ENCODE measurements around the gene YIF1B.

The YIF1B gene

DNA sequence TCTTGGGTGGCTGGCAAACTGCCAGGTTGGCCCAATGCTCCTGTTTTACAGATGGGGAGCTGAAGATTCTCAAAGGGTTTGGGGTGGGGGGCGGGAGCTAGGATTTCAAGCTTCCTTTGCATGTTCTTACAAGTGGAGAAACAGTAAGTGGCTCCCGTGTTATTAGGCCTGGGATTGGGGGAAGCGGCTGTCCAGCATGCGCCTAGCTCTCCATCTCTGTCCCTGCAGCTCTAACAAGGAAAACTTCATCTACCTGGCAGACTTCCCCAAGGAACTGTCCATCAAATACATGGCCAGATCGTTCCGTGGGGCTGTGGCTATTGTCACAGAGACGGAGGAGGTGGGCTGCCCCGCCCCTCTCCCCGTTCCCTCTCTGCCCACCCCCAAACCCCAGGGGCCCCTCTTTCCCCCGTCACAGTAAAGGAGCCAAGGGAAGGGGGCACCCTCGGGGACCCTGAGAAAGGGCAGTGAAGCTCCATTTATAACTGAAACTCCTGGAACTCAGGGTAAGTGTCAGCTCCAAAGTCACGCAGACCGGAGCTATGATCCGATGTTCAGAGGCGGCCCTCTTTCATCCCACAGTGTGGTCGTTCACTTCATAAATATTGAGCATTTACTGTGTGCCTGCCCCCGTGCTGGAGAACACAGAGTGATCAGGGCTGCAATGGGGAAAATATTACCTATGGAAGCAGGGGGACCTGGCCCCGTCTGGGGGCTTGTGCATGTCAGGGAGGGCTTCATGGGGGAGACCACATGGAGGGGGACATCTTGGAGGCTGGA, 43.7 kb upstream of the YIF1B start:
- TF ChIP-seq, protein P1, sequence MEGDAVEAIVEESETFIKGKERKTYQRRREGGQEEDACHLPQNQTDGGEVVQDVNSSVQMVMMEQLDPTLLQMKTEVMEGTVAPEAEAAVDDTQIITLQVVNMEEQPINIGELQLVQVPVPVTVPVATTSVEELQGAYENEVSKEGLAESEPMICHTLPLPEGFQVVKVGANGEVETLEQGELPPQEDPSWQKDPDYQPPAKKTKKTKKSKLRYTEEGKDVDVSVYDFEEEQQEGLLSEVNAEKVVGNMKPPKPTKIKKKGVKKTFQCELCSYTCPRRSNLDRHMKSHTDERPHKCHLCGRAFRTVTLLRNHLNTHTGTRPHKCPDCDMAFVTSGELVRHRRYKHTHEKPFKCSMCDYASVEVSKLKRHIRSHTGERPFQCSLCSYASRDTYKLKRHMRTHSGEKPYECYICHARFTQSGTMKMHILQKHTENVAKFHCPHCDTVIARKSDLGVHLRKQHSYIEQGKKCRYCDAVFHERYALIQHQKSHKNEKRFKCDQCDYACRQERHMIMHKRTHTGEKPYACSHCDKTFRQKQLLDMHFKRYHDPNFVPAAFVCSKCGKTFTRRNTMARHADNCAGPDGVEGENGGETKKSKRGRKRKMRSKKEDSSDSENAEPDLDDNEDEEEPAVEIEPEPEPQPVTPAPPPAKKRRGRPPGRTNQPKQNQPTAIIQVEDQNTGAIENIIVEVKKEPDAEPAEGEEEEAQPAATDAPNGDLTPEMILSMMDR (IDR thresholded peaks at IDR 0.05), result no peak
- Histone ChIP-seq H3K27ac (no peak overlapping the region), H3K4me3 (no peak overlapping the region)
- DNase-seq (ENCODE audit: low spot score), result no peak

DNA sequence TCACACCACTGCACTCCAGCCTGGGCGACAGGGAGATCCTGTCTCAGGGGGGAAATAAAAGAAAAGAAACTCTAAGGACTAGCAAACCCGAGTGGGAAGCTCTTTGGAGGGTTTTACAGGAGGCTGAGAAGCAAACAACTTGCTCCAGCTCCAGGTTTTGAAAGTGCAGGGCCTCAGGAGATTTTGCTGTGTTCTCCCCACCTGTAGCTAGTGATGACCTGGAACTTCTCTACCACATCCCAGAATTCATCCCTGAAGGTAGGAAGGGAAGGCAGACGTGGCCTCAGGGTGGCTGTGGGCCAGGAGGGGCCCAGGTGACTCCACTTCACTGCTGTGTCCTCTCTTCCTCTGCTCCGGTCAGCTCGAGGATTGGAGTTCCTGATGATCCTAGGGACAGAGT, 42.3 kb upstream of the YIF1B start:
- Histone ChIP-seq H3K4me3 (no peak overlapping the region), H3K27ac (no peak overlapping the region)
- DNase-seq (ENCODE audit: low spot score), result no peak
- TF ChIP-seq, protein P1 (IDR thresholded peaks at IDR 0.05), result no peak

DNA sequence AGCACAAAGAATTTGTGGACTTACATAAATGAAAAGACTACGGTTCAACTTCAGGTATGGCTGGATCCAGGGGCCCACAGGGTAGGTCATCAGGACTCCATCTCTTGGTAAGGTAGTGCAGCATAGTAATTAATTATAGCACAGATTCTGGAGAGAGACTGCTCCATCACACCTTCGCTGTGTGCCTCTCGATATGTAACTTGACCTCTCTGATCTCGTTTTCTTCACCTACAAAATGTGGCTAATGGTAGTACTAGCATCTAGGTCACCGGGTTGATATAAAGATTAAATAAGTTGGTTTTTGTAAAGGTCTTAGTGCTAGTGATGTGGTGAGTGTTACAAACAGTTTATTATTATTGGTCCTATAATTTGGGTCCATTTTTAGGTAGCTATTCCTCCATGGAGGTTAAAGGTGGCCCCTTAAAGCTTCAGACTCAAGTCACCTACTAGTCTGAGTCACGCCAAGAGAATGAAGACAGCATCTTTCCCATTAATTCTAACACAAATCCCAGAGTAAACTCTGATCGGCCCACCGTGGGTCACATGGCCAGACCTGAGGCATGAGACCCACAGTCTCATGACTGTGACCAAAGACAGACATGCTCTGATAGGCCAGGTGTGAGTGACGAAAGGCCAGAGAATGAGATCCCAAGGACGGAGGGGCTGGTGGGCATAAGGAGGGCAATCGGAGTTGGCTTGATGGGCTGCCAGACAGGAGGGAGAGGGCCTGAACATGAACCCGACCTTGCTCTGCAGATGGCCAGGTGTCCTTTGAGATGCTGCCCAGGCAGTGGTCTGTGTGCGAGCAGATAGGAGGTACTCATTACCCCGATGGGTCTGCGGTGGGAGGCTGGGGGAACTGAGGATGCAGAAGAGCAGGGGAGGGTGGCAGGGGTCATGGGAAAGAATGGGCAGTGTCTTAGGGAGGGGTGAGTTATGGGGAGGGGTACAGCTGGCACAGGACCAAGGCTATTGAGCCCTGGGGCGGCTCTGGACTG, 40.3 kb upstream of the YIF1B start:
- DNase-seq (ENCODE audit: low spot score), result no peak
- H3K27ac ChIP-seq, result no peak overlapping the region
- TF ChIP-seq, protein P1 (IDR thresholded peaks at IDR 0.05), result no peak
- no peak overlapping the region for H3K4me3 ChIP-seq

GRCh38 chr19:38352611-38353010, 36.9 kb upstream of the YIF1B start:
- TF ChIP-seq, protein P1 (IDR thresholded peaks at IDR 0.05), result no peak
- H3K27ac ChIP-seq, result no peak overlapping the region
- H3K4me3 ChIP-seq, result no peak overlapping the region
- no peak for DNase-seq (ENCODE audit: low spot score)

DNA sequence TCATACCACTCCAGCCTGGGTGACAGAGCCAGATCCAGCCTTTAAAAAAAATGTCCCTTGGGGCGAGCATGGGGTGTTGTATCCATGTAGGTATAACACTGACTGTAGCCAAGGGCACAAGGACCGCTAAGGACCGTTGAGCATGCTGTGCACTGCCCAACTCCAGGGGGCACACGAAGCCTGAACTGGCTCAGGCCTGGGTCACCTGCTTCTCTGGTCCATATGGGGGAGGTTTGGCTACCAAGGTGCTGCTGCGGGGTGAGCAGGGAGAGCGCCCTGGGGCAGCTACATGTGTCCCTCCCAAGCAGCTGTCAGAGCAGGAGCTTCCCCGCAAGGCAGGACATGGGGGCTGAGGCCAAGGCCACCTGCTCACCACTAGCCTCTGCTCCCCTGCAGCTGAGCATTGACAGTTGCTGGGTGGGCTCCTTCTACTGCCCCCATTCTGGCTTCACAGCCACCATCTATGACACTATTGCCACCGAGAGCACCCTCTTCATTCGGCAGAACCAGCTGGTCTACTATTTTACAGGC, 36.2 kb upstream of the YIF1B start:
- H3K4me3 ChIP-seq, result no peak overlapping the region
- H3K27ac ChIP-seq, result no peak overlapping the region
- TF ChIP-seq, protein P1 (IDR thresholded peaks at IDR 0.05), result no peak
- DNase-seq (ENCODE audit: low spot score), result no peak

DNA sequence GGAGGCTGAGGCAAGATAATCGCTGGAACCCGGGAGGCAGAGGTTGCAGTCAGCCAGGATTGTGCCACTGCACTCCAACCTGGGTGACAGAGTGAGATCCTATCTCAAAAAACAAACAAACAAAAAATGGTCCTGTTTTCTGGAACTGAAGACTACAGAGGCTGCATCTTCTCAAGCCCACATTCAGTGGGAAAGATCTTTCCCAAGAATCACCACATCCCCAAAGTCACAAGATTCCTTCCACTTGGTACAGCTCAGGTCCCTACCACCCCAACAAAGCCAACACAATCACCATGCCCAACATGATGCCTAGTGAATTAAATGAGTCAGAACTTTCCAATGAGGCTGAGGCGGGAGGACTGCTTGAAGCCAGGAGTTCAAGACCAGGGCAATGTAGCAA, 35.1 kb upstream of the YIF1B start:
- Histone ChIP-seq H3K27ac (no peak overlapping the region), H3K4me3 (no peak overlapping the region)
- DNase-seq (ENCODE audit: low spot score), result no peak
- TF ChIP-seq, protein P1 (IDR thresholded peaks at IDR 0.05), result no peak
